ENCODE data around the gene PHOSPHO1.
"Not testable (repeated sequence)": the region's sequence is repeated elsewhere in the genome, so short reads cannot be mapped to it uniquely, and the experiment has no call there.

The PHOSPHO1 gene

GRCh38 chr17:49230636-49231562 lies at the start of gene PHOSPHO1:
PHOSPHO1 (minus strand) TSS chr17:49230787; CDS start chr17:49226691, 4,096 bp downstream.
- DNase-seq = peak; percentile 67 to 85

GRCh38 chr17:49280061-49280460 lies 49.5 kb upstream of the PHOSPHO1 start:
- DNase-seq = no peak

GRCh38 chr17:49279263-49280015 lies 48.9 kb upstream of the PHOSPHO1 start:
- not testable (repeated sequence) for DNase-seq

GRCh38 chr17:49278076-49278475 lies 47.5 kb upstream of the PHOSPHO1 start:
- no peak for DNase-seq

GRCh38 chr17:49277638-49278037 lies 47.1 kb upstream of the PHOSPHO1 start:
- no peak for DNase-seq

GRCh38 chr17:49275981-49276380 lies 45.4 kb upstream of the PHOSPHO1 start:
- not testable (repeated sequence) for DNase-seq

GRCh38 chr17:49269356-49269755 lies 38.8 kb upstream of the PHOSPHO1 start:
- DNase-seq = no peak

- no peak for DNase-seq
Measured at GRCh38 chr17:49267912-49268311, 37.3 kb upstream of the PHOSPHO1 start.

GRCh38 chr17:49266233-49266632 lies 35.6 kb upstream of the PHOSPHO1 start:
- DNase-seq = no peak

GRCh38 chr17:49261540-49261939 lies 31.0 kb upstream of the PHOSPHO1 start:
- DNase-seq = not testable (repeated sequence)

GRCh38 chr17:49260817-49261291 lies 30.3 kb upstream of the PHOSPHO1 start:
- no peak for DNase-seq

- peak; percentile 78 to 79 for DNase-seq
Measured at GRCh38 chr17:49260011-49260816, 29.6 kb upstream of the PHOSPHO1 start.

- no peak for DNase-seq
Measured at GRCh38 chr17:49259663-49260010, 29.1 kb upstream of the PHOSPHO1 start.

GRCh38 chr17:49258394-49258793 lies 27.8 kb upstream of the PHOSPHO1 start:
- DNase-seq = no peak

- DNase-seq = no peak
Measured at GRCh38 chr17:49255125-49255524, 24.5 kb upstream of the PHOSPHO1 start.

GRCh38 chr17:49254066-49254465 lies 23.5 kb upstream of the PHOSPHO1 start:
- DNase-seq = no peak

GRCh38 chr17:49252148-49252695 lies 21.6 kb upstream of the PHOSPHO1 start:
- no peak for DNase-seq

- DNase-seq = no peak
Measured at GRCh38 chr17:49249890-49250522, 19.4 kb upstream of the PHOSPHO1 start.

GRCh38 chr17:49249292-49249794 lies 18.8 kb upstream of the PHOSPHO1 start:
- no peak for DNase-seq

GRCh38 chr17:49247944-49248343 lies 17.4 kb upstream of the PHOSPHO1 start:
- no peak for DNase-seq

GRCh38 chr17:49244839-49245238 lies 14.3 kb upstream of the PHOSPHO1 start:
- DNase-seq = no peak

GRCh38 chr17:49242813-49243212 lies 12.2 kb upstream of the PHOSPHO1 start:
- DNase-seq = no peak

All from Kasumi-1 (cell line).